ENCODE results near the gene APOC3. TPM values are rescaled to one million over a fixed set of nuclear protein-coding genes. Genes with fewer than 3 reads are reported as not detected.

Gene APOC3
- total and polyA plus RNA-seq, 9 of the 15 experiments (the other 6 are each of a cell fraction or from before 2014, with no cell fraction given) = 1.1 TPM; not detected in 8

DNA sequence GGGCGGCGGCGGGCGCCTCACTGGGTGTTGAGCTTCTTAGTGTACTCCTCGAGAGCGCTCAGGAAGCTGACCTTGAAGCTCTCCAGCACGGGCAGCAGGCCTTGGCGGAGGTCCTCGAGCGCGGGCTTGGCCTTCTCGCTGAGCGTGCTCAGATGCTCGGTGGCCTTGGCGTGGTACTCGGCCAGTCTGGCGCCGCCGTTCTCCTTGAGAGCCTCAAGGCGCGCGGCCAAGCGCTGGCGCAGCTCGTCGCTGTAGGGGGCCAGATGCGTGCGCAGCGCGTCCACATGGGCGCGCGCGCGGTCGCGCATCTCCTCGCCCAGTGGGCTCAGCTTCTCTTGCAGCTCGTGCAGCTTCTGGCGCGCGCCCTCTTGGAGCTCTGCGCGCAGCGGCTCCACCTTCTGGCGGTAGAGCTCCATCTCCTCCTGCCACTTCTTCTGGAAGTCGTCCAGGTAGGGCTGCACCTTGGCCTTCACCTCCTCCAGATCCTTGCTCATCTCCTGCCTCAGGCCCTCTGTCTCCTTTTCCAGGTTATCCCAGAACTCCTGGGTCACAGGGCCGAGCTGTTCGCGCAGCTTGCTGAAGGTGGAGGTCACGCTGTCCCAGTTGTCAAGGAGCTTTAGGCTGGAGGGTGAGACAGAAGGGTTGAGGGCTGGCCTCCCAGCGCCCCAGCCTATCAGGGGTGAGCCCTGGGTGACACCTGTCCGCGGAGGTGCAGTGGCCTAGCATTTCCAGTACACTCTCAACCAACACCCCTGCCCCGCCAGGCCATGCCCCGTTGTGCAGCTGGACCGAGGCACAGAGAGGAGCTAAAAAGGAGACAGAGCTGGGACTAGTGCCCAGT lies 6.3 kb downstream of the APOC3 start (continued):
- TF ChIP-seq, protein P1, sequence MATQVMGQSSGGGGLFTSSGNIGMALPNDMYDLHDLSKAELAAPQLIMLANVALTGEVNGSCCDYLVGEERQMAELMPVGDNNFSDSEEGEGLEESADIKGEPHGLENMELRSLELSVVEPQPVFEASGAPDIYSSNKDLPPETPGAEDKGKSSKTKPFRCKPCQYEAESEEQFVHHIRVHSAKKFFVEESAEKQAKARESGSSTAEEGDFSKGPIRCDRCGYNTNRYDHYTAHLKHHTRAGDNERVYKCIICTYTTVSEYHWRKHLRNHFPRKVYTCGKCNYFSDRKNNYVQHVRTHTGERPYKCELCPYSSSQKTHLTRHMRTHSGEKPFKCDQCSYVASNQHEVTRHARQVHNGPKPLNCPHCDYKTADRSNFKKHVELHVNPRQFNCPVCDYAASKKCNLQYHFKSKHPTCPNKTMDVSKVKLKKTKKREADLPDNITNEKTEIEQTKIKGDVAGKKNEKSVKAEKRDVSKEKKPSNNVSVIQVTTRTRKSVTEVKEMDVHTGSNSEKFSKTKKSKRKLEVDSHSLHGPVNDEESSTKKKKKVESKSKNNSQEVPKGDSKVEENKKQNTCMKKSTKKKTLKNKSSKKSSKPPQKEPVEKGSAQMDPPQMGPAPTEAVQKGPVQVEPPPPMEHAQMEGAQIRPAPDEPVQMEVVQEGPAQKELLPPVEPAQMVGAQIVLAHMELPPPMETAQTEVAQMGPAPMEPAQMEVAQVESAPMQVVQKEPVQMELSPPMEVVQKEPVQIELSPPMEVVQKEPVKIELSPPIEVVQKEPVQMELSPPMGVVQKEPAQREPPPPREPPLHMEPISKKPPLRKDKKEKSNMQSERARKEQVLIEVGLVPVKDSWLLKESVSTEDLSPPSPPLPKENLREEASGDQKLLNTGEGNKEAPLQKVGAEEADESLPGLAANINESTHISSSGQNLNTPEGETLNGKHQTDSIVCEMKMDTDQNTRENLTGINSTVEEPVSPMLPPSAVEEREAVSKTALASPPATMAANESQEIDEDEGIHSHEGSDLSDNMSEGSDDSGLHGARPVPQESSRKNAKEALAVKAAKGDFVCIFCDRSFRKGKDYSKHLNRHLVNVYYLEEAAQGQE (IDR thresholded peaks at IDR 0.05; ENCODE audit: borderline replicate concordance) = peak; percentile 68; the same call in 1 of the 2 replicates
- TF ChIP-seq, protein P1 (CRISPR knock-in tag; IDR thresholded peaks at IDR 0.05; ENCODE audit: low read depth) = no peak
- TF ChIP-seq STAT5B (CRISPR knock-in tag; IDR thresholded peaks at IDR 0.05) (no peak), SAFB (IDR thresholded peaks at IDR 0.05; ENCODE audit: borderline replicate concordance, low read depth, low read length) (no peak), ZNF124 (CRISPR knock-in tag; IDR thresholded peaks at IDR 0.05) (no peak), SREBF1 (IDR thresholded peaks at IDR 0.05; ENCODE audit: borderline replicate concordance, low read depth, low read length) (0 out of 2 replicates have a peak, but pooled peaks have one; percentile 5), SMARCE1 (IDR thresholded peaks at IDR 0.05) (no peak), CAMTA2 (CRISPR knock-in tag; conservative IDR thresholded peaks at IDR 0.05) (no peak), HDAC1 (IDR thresholded peaks at IDR 0.05) (peak in 1 of 2 experiments; percentile 32; a peak in 1 of 4 replicates), BCOR (IDR thresholded peaks at IDR 0.05) (no peak), ZKSCAN1 (IDR thresholded peaks at IDR 0.05; ENCODE audit: low read depth, low read length) (0 out of 2 replicates have a peak, but pooled peaks have one; percentile 44)
- TF ChIP-seq, protein P2, sequence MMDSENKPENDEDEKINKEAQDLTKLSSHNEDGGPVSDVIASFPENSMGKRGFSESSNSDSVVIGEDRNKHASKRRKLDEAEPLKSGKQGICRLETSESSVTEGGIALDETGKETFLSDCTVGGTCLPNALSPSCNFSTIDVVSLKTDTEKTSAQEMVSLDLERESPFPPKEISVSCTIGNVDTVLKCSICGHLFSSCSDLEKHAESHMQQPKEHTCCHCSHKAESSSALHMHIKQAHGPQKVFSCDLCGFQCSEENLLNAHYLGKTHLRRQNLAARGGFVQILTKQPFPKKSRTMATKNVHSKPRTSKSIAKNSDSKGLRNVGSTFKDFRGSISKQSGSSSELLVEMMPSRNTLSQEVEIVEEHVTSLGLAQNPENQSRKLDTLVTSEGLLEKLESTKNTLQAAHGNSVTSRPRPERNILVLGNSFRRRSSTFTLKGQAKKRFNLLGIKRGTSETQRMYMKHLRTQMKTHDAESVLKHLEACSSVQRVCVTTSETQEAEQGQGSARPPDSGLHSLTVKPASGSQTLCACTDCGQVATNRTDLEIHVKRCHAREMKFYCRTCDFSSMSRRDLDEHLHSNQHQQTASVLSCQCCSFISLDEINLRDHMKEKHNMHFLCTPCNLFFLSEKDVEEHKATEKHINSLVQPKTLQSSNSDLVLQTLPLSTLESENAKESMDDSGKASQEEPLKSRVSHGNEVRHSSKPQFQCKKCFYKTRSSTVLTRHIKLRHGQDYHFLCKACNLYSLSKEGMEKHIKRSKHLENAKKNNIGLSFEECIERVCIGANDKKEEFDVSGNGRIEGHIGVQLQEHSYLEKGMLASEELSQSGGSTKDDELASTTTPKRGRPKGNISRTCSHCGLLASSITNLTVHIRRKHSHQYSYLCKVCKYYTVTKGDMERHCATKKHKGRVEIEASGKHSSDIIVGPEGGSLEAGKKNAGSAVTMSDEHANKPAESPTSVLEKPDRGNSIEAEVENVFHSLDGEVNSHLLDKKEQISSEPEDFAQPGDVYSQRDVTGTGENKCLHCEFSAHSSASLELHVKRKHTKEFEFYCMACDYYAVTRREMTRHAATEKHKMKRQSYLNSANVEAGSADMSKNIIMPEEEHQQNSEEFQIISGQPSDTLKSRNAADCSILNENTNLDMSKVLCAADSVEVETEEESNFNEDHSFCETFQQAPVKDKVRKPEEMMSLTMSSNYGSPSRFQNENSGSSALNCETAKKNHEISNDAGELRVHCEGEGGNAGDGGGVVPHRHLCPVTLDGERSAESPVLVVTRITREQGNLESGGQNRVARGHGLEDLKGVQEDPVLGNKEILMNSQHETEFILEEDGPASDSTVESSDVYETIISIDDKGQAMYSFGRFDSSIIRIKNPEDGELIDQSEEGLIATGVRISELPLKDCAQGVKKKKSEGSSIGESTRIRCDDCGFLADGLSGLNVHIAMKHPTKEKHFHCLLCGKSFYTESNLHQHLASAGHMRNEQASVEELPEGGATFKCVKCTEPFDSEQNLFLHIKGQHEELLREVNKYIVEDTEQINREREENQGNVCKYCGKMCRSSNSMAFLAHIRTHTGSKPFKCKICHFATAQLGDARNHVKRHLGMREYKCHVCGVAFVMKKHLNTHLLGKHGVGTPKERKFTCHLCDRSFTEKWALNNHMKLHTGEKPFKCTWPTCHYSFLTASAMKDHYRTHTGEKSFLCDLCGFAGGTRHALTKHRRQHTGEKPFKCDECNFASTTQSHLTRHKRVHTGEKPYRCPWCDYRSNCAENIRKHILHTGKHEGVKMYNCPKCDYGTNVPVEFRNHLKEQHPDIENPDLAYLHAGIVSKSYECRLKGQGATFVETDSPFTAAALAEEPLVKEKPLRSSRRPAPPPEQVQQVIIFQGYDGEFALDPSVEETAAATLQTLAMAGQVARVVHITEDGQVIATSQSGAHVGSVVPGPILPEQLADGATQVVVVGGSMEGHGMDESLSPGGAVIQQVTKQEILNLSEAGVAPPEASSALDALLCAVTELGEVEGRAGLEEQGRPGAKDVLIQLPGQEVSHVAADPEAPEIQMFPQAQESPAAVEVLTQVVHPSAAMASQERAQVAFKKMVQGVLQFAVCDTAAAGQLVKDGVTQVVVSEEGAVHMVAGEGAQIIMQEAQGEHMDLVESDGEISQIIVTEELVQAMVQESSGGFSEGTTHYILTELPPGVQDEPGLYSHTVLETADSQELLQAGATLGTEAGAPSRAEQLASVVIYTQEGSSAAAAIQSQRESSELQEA (IDR thresholded peaks at IDR 0.05; ENCODE audit: low read depth) = no peak

All from K562 (cell line).